ENCODE measurements around the gene MSGN1. TPM values are rescaled to one million over a fixed set of nuclear protein-coding genes. Genes with fewer than 3 reads are reported as not detected.

The MSGN1 gene
- total RNA-seq, 1 experiment from 2014 or later: not detected

DNA sequence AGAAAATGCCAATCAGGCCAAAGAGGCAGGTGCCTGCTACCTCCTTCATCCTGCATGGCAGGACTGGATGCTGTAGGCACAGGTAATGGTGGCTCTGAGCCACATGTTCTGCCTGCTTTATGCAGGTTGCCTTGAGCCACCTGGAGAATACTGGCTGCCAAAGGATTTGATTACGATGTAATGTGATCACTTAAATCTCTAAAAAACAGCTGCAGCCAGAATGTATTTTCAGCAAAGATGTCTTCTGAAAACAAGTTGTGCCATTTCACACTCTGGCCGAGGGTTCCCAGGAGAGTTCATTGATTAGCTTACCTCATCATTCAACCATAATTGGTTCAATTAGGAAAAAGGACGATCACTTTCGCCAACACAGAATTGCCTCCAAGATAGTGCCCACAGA, 17.9 kb upstream of the MSGN1 start:
- intact Hi-C loops (cut with micrococcal nuclease; ENCODE audit: unreplicated experiment): no loop called here
- Histone ChIP-seq H3K36me3 (ENCODE audit: insufficient read depth, low read length, poor library complexity, severe bottlenecking) (no peaks in the 10 kb centered on the region), H3K4me1 (ENCODE audit: insufficient read depth, low read length, poor library complexity, severe bottlenecking) (no peaks in the 10 kb centered on the region), H3K9me3 (ENCODE audit: low read depth, low read length, poor library complexity, severe bottlenecking) (no peaks in the 10 kb centered on the region), H3K27me3 (replicated peaks; ENCODE audit: insufficient read depth, low read depth, low read length, poor library complexity) (no peaks in the 10 kb centered on the region), H3K27ac (ENCODE audit: low read depth, low read length, poor library complexity, severe bottlenecking) (no peak overlapping the region), H3K4me3 (ENCODE audit: low read depth, low read length, poor library complexity, severe bottlenecking) (no peak overlapping the region)
- CTCF ChIA-PET: no interaction called here
- BruUV-seq (replicated peaks): no TSS peak
- TF ChIP-seq, protein P1, sequence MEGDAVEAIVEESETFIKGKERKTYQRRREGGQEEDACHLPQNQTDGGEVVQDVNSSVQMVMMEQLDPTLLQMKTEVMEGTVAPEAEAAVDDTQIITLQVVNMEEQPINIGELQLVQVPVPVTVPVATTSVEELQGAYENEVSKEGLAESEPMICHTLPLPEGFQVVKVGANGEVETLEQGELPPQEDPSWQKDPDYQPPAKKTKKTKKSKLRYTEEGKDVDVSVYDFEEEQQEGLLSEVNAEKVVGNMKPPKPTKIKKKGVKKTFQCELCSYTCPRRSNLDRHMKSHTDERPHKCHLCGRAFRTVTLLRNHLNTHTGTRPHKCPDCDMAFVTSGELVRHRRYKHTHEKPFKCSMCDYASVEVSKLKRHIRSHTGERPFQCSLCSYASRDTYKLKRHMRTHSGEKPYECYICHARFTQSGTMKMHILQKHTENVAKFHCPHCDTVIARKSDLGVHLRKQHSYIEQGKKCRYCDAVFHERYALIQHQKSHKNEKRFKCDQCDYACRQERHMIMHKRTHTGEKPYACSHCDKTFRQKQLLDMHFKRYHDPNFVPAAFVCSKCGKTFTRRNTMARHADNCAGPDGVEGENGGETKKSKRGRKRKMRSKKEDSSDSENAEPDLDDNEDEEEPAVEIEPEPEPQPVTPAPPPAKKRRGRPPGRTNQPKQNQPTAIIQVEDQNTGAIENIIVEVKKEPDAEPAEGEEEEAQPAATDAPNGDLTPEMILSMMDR (conservative IDR thresholded peaks at IDR 0.05; ENCODE audit: low read depth, low read length): no peak
- TF ChIP-seq EZH2 (IDR thresholded peaks at IDR 0.05; ENCODE audit: borderline replicate concordance, low read depth, low read length, poor library complexity, severe bottlenecking): no peak
- POLR2A ChIA-PET (ENCODE audit: low non-redundant PET): no interaction called here
- DNase-seq (ENCODE audit: low spot score): no peak

DNA sequence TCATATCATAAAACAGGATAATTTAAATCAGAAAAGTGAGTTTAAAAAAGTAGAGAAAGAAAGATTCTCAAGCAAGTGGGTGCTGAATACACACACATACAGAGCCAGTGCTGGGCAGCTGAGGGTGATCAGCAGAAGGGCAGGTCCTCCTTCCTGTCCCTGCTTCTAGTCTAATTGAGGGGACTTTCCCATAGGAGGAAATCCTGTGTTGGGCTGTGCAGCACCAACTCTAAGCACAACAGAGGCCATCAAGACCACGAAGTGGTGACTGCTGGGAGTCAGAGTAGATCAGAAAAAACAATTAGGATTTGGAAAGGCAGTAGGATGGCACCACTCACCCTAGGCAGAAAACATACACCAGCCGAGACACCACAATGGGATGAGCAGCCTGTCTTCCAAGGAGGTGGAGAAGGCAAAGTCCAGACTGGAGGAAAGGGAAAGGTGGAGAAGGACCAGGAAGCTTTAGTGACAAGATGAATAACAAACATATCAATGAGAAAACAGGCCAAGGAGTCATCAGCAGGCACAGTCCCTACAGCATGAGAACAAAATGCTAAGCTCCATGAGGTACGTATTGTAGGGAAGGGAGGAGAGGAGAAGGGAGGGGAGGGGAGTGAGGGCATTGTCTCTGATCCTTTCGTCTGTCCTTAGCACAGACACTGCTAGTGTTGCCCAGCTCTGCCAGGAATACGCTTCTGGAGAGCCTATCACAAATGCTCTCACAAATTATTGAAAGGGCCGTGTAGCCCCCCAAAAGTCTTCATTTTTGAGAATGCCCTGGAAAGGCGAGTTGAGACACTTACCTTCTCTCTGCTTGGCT, 16.7 kb upstream of the MSGN1 start:
- CTCF ChIA-PET: no interaction called here
- no peaks in the 10 kb centered on the region for H3K36me3 ChIP-seq (ENCODE audit: insufficient read depth, low read length, poor library complexity, severe bottlenecking)
- POLR2A ChIA-PET (ENCODE audit: low non-redundant PET): no interaction called here
- no peaks in the 10 kb centered on the region for H3K9me3 ChIP-seq (ENCODE audit: low read depth, low read length, poor library complexity, severe bottlenecking)
- H3K4me3 ChIP-seq (ENCODE audit: low read depth, low read length, poor library complexity, severe bottlenecking): no peak overlapping the region
- intact Hi-C loops (cut with micrococcal nuclease; ENCODE audit: unreplicated experiment): no loop called here
- DNase-seq (ENCODE audit: low spot score): no peak
- H3K4me1 ChIP-seq (ENCODE audit: insufficient read depth, low read length, poor library complexity, severe bottlenecking): peaks cover 7% of the 10 kb centered on the region
- BruUV-seq (replicated peaks): no TSS peak
- H3K27ac ChIP-seq (ENCODE audit: low read depth, low read length, poor library complexity, severe bottlenecking): no peak overlapping the region
- TF ChIP-seq, protein P1 (conservative IDR thresholded peaks at IDR 0.05; ENCODE audit: low read depth, low read length): no peak
- no peak for TF ChIP-seq EZH2 (IDR thresholded peaks at IDR 0.05; ENCODE audit: borderline replicate concordance, low read depth, low read length, poor library complexity, severe bottlenecking)
- no peaks in the 10 kb centered on the region for H3K27me3 ChIP-seq (replicated peaks; ENCODE audit: insufficient read depth, low read depth, low read length, poor library complexity)

DNA sequence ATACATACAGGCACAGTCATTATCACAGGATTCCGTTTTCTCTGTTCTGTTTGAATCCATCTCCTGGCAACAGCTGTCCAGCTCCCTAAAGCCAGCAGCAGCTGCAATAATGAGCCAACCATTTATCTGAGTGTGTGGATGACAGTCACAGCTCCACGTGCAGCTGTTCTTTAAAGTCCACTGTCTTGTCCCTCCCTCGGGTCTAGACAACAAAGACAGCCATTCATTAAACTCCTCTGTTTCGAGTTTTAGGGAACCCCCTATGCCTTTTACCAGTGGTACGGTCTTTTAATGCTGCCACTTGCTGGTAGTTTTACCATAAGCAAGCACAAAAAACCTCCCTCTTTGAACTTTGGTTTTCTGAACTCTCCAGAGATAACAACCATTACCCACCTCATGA, 16.0 kb upstream of the MSGN1 start:
- no peak for DNase-seq (ENCODE audit: low spot score)
- Histone ChIP-seq H3K27me3 (replicated peaks; ENCODE audit: insufficient read depth, low read depth, low read length, poor library complexity) (no peaks in the 10 kb centered on the region), H3K36me3 (ENCODE audit: insufficient read depth, low read length, poor library complexity, severe bottlenecking) (no peaks in the 10 kb centered on the region), H3K4me1 (ENCODE audit: insufficient read depth, low read length, poor library complexity, severe bottlenecking) (peaks cover 11% of the 10 kb centered on the region), H3K27ac (ENCODE audit: low read depth, low read length, poor library complexity, severe bottlenecking) (no peak overlapping the region), H3K4me3 (ENCODE audit: low read depth, low read length, poor library complexity, severe bottlenecking) (no peak overlapping the region), H3K9me3 (ENCODE audit: low read depth, low read length, poor library complexity, severe bottlenecking) (no peaks in the 10 kb centered on the region)
- POLR2A ChIA-PET (ENCODE audit: low non-redundant PET): no interaction called here
- BruUV-seq (replicated peaks): no TSS peak
- TF ChIP-seq EZH2 (IDR thresholded peaks at IDR 0.05; ENCODE audit: borderline replicate concordance, low read depth, low read length, poor library complexity, severe bottlenecking): no peak
- TF ChIP-seq, protein P1 (conservative IDR thresholded peaks at IDR 0.05; ENCODE audit: low read depth, low read length): no peak
- CTCF ChIA-PET: no interaction called here
- intact Hi-C loops (cut with micrococcal nuclease; ENCODE audit: unreplicated experiment): no loop called here

Data from A673 (cell line).